ENCODE measurements around the gene EP300.

The EP300 gene

DNA sequence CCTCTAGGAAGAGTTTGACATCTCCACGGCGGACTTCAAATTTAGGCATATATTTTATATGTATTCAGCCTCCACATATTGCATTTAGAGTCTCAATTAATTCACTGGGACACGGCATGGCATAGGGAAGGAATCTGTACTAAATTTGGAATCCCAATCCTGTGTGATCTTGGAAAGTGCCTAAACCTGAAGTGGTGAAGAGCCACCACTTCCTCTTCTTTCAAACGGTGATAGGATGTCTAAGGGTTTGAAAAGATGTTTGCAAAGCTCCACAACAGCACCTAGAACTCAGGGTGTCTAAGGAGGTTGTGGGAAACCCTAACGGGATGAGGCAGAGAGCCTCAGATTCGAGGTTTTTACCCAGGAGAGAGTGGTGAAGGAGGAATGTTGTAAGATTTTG, 111.7 kb downstream of the EP300 start:
- no peak for DNase-seq (ENCODE audit: low read depth)
- H3K4me3 ChIP-seq (ENCODE audit: low read depth, low read length): no peak overlapping the region
- in situ Hi-C loops (cut with HindIII; ENCODE audit: low sequenced_read_pairs): no loop called here
- TF ChIP-seq, protein P1, sequence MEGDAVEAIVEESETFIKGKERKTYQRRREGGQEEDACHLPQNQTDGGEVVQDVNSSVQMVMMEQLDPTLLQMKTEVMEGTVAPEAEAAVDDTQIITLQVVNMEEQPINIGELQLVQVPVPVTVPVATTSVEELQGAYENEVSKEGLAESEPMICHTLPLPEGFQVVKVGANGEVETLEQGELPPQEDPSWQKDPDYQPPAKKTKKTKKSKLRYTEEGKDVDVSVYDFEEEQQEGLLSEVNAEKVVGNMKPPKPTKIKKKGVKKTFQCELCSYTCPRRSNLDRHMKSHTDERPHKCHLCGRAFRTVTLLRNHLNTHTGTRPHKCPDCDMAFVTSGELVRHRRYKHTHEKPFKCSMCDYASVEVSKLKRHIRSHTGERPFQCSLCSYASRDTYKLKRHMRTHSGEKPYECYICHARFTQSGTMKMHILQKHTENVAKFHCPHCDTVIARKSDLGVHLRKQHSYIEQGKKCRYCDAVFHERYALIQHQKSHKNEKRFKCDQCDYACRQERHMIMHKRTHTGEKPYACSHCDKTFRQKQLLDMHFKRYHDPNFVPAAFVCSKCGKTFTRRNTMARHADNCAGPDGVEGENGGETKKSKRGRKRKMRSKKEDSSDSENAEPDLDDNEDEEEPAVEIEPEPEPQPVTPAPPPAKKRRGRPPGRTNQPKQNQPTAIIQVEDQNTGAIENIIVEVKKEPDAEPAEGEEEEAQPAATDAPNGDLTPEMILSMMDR (IDR thresholded peaks at IDR 0.05; ENCODE audit: low read depth, low read length, missing control alignments): no peak

DNA sequence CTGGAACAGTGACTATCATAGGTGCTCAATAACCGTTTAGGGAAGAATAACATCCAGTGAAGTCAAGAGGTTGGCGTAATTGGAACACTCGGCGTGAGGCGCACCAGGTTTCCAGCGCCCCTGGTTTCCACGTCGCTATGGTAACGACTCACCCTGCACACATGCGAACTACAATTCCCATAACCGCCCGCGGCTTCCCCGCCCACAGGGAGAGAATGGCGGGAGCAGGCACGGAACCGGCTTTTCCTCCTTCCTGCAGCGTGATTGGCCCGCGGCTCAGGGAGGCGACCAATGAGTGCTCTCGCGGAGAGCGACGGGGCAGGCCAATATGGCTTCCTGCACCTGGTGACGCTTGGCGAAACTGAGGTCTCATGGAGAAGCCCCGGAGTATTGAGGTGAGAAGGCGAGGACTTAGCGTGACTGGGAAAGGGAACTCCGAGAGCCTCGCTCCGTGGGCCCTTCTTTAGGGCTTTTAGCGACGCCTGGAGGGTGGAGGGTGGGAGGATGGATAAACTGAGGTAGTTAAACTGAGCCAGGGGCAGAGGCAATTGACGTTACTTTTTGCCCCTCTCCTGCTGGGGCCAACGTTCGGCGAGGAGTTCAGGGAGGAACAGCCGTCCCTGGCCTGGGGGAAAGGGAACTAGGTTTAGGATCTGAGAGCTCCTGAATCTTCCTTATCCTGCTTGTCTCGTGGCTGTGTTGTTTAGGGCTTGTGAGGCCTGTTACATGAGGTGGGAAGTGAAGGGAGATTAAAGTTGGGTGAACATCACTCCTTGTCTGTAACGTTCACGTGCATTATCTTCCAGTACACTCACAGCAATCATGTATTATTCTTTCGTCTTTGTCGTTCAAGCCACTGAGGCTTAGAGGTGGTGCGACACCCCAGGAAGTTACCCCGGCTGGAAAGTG, 112.9 kb downstream of the EP300 start, which contains the start of gene L3MBTL2:
L3MBTL2 (plus strand) TSS at position 321 of the 909 bp plus-strand sequence; CDS start at position 372, 51 bp downstream.
- in situ Hi-C loops (cut with HindIII; ENCODE audit: low sequenced_read_pairs): no loop called here
- peak; percentile 88 for DNase-seq (ENCODE audit: low read depth)

DNA sequence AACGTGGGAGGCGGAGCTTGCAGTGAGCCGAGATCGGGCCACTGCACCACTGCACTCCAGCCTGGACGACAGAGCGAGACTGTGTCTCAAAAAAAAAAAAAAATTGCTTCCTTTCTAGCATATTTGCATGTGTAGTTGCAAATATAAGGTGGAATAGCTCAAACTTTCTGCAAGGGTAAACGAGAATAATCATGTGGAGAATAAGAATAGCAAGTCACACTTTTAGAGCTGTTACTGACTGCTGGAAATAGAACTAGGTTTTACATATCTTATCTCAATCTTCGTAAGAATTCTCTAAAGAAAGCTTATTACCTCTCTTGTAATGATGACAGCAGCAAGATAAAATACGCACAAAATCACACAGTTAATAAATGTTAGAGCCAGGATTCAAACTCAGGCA, 114.3 kb downstream of the EP300 start:
- no peak overlapping the region for H3K4me3 ChIP-seq (ENCODE audit: low read depth, low read length)
- DNase-seq (ENCODE audit: low read depth): no peak
- TF ChIP-seq, protein P1 (IDR thresholded peaks at IDR 0.05; ENCODE audit: low read depth, low read length, missing control alignments): no peak
- in situ Hi-C loops (cut with HindIII; ENCODE audit: low sequenced_read_pairs): no loop called here

More for the DNA sequence above, 112.9 kb downstream of the EP300 start, which contains the start of gene L3MBTL2:
- TF ChIP-seq, protein P1 (IDR thresholded peaks at IDR 0.05; ENCODE audit: low read depth, low read length, missing control alignments): no peak
- H3K4me3 ChIP-seq (ENCODE audit: low read depth, low read length): peak within 1 kb of the TSS; percentile 71

DNA sequence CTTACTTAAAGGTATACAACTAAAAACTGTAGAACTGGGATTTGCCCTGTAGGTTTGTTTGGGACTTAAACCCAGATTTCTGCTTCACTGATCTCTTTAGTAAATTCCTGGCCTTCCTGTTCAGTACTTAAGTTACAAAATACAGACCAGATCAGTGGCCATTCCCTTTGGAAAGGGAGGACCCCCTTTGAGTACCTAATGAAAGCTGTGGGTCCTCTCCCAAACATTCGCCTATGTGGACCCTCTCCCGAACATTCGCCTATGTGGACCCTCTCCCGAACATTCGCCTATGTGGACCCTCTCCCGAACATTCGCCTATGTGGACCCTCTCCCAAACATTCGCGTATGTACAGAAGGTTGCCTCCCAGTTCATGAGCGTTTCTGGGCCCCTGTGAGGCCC, 123.0 kb downstream of the EP300 start:
- TF ChIP-seq, protein P1 (IDR thresholded peaks at IDR 0.05; ENCODE audit: low read depth, low read length, missing control alignments): no peak
- DNase-seq (ENCODE audit: low read depth): no peak
- H3K4me3 ChIP-seq (ENCODE audit: low read depth, low read length): no peak overlapping the region
- in situ Hi-C loops (cut with HindIII; ENCODE audit: low sequenced_read_pairs): no loop called here

DNA sequence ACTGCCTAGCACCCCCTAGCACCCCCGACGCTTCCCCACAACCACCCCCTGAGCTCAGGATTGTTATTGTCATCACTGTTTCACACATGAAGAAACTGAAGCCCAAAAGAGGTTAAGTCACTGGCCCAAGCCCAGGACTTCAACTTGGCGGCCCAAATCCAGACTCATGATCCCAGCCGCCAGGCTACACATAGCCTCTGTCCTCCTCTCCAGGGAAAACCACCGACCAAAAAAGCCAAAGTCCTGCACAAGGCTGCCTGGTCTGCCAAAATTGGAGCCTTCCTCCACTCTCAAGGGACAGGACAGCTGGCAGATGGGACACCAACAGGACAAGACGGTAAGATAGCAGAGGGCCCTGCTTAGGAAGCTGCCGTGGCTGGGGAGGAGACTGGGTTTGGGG, 123.5 kb downstream of the EP300 start:
- in situ Hi-C loops (cut with HindIII; ENCODE audit: low sequenced_read_pairs): no loop called here
- no peak for DNase-seq (ENCODE audit: low read depth)
- no peak overlapping the region for H3K4me3 ChIP-seq (ENCODE audit: low read depth, low read length)
- TF ChIP-seq, protein P1 (IDR thresholded peaks at IDR 0.05; ENCODE audit: low read depth, low read length, missing control alignments): no peak

DNA sequence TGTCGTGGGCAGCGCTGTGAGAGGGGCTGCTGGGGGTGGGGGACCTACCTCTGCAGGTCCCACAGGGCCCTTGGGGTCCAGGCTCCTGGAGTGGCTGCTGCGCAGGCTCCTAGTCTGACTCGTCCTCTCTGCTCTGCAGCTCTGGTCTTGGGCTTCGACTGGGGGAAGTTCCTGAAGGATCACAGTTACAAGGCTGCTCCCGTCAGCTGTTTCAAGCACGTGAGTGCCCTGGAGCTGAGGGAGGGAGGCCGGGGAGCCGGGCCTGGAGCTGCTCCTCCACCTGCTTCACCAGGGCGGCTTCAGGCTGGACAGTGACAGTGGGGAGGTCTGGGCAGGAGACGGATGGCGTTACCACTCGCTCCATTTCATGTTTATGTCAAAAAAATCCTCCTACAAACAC, 124.6 kb downstream of the EP300 start:
- DNase-seq (ENCODE audit: low read depth): no peak
- in situ Hi-C loops (cut with HindIII; ENCODE audit: low sequenced_read_pairs): no loop called here

More for the DNA sequence above, 124.6 kb downstream of the EP300 start:
- TF ChIP-seq, protein P1 (IDR thresholded peaks at IDR 0.05; ENCODE audit: low read depth, low read length, missing control alignments): no peak
- no peak overlapping the region for H3K4me3 ChIP-seq (ENCODE audit: low read depth, low read length)
